HTERT RPE-1 (cell line): ENCODE results near the gene DSN1.

Experiments
- in situ Hi-C: fragments of 300-500 bp; cut with MboI; formaldehyde crosslinking; loops from 4 replicates; pipeline ENCODE4 v1.14.3; 2020; ENCODE audit warnings: low sequenced_read_pairs

The DSN1 gene

DNA sequence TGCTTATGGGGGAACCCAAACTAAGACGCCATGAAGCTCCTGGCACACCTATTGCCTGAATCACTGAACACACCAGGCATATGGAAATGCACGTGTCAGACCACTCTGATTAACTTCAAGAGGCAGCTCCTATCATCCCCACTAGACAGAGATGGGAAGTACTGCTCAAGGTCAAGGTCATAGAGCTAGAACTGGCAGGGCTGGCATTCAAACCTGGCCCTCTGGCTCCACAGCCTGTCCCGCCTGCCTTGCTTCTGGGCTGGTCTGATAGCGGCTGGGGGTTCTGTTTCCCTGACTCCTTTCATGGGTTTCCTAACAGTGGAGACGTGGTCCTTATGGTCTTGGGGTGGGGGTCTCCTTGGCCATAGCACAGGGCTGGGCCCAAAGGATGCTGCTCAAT, 22.6 kb upstream of the DSN1 start:
- in situ Hi-C loops: no loop called here

DNA sequence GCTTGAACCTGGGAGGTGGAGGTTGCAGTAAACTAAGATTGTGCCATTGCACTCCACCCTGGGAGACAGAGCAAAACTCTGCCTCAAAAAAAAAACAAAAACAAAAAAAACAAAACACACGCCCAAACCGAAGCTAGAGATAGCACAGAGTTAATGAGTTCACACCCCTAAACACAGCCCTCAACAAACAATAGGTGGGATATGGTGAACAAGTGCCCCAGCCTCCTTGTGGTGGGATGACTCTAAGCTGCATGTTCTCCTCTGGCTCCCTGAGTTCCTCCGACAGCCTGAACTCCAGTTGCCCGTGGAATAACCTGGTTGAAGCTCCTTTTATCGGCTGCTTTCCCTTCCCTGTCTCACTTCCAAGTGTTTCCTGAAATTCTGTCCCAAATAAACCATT, 22.1 kb upstream of the DSN1 start:
- in situ Hi-C loops: no loop called here

DNA sequence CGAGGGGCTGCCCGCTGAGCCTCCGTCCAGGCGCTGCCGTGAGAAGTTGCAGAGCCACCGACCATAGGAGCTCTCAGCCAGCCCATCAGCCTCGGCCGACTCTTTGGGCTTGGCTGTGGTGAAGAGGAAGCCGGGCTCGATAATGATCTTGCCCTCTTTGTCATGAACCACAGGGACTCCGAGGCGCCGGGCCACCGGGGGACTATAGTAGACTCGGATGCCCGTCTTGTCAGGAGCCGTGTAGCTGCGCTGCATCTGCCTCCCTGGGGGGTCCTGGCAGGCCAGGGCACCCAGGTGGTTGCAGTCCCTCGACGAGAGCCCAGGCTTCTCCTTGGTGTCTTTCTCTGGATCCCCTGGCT, 20.5 kb upstream of the DSN1 start:
- in situ Hi-C loops: no loop called here

DNA sequence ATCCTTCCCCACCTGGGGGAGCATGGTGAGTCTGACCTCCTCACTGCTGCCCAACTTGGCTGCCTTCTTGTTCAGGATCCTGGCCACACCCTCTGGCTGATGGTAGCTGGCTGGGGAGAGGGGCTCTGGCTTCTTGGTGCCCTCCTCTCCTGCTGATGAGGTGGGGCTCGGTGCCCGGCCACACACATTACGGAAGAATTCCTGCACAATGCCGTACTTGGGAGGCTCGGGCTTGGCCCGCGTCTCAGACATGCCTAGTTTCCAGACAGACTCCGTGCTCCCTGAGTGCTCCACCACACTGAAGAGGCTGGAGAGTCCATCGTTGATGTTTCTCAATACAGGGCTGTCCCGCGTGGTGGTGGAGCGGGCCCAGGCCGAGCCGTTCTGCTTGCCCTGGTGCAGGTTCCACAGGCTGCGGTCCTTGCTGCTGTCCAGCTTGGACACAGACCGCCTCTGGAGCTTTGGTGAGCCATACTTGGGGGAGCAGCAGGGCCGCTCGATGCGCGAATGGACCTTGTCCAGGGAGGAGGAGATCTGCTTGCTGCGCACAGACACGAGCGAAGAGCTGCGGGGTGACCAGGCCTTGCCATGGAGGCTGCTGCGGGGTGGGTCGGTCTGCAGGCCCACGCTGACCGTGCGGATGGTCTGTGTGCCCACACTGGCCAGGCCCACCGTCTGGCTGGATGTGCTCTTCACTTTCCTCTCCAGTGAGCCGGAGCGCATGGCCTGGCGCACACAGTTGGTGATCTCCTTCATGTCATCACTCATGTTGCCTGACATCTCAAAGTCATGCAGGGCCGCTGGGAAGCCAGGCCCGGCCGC, 19.9 kb upstream of the DSN1 start:
- in situ Hi-C loops: no loop called here

DNA sequence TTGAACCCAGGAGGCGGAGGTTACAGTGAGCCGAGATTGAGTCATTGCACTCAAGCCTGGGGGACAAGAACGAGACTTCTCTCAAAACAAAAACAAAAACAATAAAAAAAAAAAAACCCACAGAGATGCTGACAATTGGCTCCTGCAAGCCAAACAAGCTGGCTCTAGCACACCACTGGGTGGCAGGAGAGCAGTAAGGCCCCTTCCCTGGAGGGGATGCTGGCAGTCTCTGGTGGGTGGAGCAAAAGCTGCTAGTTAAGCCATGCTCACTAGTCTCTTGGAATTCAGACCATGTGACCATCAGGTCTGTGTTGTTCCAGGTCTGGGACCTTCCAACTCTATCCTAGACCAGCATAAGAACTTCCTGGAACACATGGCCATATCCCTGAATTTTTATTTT, 18.9 kb upstream of the DSN1 start:
- in situ Hi-C loops: no loop called here

DNA sequence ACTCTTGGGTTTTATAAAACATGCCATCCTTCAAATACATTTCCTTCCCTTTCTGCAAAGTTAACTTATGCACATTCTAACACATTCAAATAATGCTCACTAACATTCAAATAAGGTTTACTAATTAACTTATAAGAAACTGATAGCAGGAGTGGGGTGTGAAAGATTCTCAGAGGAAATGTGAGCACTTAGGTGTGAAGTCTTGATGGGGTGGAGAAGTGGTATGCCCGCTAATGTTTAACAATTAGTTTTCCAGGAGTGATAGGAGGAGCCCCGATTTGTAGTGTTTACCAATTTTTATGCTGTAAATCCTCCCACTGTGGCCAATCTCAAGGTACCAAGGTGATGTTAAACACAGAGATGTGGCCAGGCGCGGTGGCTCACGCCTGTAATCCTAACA, 18.3 kb upstream of the DSN1 start:
- in situ Hi-C loops: no loop called here

DNA sequence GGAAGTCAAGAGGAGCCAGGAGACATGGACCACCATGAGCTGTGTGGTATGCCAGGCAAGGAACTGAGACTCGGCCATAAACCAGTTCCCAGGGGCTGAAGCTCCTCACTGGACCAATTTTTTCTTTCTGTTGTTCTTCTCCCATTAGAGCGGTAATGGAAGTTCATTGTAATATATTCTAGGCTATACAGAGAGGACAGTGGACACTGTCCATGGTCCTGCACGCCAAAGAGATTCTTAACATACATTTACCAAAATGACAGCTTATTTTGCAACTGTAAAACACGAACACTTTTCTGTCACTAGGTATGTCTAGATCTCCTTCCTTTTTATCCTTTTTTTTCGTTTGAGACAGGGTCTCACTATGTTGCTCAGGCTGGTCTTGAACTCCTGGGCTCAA, 13.1 kb upstream of the DSN1 start:
- in situ Hi-C loops: no loop called here

DNA sequence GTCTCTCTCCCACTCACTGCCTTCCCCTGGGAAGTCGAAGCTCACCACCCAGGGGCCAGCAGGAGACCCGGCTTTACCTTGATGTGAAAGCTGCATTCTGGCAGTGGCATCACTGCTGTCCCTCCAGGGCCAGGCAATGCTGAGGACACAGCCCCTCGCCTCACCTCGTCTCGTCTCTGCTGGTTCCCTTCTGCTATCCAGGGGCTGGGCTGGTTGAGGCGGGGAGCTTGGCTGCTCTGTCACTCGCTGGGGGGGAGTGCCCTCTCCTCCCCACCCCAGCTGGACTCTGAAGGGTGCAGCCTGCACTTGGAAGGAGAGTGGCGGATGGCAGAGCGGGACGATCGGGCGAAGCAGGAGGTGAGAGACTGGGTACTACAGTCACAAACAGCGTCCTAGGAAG, 12.7 kb upstream of the DSN1 start:
- in situ Hi-C loops: no loop called here

DNA sequence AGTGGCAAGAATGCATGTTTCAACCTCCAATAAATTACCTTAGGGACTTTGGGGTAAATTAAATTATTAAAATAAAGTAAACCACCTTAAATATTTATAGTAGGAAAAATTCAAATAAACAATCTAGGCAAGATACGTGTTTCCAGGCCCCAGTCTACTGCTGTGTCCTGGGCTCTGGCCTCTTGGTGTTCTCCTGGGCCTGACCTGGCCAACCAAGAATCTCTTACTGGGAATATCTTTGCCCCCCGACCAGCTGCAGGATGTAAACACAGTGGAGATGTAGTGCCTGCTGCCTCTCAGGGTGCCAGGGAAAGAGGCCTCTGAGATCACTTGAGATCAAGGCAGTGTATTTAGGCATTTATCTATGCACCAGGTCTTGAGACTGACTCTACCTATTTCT, 11.7 kb upstream of the DSN1 start:
- in situ Hi-C loops: no loop called here

DNA sequence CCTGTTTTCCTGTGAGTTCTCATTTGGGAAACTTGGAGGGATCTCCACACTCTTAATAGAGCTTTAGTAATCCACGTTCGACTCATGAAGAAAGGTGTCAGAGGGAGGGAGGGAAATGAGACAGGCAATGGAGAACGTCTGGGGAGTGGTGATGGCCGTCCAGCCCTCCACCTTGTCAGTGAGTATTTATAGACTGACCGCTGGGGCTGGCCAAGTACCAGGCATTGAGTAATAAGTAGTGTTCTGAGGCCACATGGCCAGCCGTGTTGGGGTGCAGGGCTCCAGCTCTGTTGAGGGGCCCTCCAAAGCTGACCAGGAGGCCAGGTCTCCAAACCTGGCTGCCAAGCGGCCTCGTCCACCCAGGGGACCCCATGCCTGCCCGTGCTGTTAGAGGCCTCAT, 11.3 kb upstream of the DSN1 start:
- in situ Hi-C loops: no loop called here

DNA sequence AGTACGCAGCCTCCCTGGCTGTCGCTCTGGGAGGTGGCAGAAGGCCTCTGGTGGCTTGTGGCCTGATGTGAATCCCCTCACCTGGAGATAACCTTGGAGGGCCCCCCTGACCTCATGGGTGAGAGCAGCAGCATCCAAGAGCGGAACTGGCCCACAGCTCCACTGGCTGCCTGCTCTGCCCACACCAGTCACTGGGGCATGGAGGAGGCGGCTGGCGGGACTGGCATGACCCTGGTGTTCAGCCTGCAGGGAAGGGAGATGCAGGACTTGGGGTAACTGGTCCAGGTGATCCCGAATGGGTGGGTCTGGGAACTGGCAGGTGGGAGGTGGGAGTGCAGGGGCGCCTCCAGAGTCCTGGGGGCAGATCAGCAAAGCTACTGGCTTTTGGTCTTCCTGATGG, 10.6 kb upstream of the DSN1 start:
- in situ Hi-C loops: no loop called here

DNA sequence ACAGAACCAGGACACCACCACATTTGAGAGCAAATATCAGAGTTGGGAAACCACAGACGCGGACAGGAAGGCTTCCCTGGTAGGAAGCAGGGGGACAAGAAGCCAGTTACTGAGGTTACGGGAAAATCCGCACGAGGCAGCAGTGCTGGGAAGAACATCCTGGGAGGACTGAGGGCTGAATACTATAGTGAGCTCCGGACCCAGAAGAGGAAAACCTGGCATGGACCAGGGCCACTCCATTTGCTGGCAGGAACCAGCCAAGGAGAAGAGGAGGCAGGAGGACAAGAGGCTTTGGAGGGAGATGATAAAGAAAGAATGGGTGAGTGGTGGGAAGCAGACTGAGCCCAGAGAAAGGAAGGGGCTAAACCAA, 6.1 kb upstream of the DSN1 start:
- in situ Hi-C loops: no loop called here

DNA sequence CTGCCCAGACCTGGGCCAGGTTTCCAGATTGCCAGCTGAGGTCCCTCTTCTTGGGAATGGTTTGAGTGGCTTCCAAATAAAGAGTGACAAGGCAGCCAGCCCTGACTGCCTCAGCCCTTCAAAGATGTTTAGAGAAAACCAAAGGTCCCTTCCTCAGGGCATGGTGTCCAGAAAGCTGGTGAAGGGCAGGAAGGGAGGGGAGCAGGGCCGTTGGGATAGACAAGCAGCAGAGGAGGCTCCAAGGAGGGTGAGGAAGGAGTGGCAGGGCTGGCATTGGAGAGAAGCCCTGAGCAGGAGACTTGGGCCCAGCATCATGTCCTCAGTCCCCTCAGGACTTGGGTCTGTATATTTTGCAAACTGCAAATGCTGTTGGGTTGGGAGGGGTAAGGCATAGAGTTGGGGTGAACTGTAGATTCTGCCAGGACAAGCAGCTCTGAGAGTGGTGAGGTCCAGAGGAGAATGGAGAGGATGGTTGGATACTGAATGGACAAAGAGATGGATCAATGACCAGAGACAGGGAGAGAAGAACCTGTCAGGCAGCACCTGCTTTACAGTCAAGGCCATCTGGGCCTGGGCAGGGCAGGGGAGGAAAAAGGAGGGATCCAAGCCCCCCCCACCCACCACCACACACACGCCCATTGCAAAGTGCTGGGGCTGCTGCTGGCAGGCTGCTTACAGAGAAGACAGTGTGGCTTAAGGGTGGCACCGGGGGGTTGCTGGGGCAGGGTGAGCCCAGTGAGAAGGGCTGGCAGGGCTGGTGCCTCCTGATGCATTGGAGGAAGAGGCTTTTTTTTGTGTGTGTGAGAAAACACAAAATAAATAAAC, 5.5 kb upstream of the DSN1 start:
- in situ Hi-C loops: no loop called here

DNA sequence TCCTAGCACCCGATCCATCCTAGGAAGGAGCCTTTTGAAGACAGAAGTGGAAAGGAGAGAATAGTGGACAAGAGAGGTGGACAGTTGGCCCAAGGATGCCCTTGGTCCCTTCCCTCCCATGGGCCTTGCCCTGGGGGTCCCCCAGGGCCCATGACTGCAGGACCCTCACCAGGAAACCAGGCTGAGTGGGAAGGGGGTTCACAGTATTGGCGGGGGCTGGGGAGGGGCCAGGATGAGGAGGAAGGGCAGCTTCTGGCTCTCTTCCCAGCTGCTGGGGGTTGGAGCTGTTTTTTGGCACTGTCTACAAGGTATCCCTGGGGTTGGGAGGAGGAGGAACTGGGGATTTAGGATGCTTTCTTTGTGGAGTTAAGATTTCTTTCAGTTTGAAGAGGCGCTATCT, 4.0 kb upstream of the DSN1 start:
- in situ Hi-C loops: no loop called here

DNA sequence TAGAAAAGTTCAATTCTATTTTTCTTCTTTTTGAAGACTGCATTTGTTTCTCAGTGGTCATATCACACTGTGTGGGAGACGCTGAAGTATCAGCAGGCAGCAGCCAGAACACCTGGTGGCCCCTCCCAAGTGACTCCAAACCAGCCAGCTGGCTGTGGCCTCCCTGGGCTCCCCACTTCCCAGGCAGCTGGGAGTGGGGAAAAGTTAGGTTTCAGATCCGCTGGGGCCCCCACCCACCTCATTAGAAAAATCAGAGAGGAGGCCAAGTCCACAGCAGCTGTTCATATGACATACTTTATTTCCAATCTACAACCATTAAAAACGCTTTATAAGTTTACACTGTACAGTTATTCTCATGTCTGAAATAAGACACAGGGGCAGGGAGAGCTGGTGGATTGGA, 3.6 kb upstream of the DSN1 start:
- in situ Hi-C loops: no loop called here

DNA sequence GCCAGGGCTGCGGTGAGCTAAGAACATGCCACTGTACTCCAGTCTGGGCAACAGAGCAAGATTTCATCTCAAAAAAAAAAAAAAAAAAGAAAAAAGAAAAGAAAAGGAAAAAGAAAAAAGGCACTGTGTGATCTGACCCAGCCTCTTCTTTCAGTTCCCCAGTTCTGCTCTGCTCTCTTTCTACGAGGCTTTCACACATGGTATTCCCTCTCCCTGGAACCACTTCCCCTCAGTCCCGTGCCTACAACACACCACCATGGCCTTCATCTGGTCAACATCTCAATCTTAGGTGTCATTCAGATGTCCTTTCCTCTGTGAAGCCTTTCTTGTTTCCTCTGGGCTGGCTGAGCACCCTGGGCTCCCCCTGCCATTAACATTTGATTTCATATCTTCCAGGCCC, 2.3 kb upstream of the DSN1 start:
- in situ Hi-C loops: no loop called here

DNA sequence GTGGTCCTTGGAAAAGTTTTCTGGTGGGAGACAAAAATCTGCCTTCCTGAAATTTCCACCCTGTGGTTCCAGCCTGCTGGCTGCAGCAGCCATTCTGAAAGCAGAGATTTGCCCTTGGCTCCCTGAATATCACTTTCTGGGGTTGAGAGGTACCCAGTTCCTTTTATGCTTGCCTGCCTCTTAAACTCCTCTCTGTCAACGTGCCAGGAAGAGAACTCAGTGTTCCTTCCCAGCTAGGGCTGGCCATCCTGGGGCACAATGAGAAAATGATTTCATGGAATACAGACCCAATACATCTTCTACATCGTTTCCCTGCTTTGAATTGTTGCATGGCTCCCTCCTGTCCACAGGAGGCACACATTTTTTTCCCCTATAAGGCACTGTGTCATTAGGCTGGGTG, 1.6 kb upstream of the DSN1 start:
- in situ Hi-C loops: no loop called here

DNA sequence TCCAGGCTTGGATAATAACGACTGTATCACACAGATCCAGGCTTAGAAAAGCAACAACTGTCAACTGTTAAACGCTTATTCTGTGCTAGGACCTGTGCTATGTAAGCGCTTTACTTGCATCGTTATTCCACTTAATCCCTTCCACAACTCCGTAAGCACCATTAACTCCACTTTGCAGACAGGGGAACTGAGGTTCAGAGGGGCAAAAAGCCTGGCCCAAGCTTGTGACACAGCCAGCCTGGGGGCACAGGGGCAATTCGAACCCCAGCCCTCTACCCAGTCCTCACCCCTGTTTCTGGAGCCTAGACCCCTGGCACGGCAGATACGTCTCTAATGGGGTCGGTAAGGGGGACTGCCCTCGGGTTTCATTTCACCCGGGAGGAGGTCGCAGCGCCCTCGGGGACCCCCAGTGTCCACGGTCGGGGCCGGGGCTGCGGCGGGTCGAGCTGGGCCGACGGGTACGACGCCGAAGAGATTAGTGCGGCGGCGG, 411 bp downstream of the DSN1 start:
- in situ Hi-C loops: no loop called here

DNA sequence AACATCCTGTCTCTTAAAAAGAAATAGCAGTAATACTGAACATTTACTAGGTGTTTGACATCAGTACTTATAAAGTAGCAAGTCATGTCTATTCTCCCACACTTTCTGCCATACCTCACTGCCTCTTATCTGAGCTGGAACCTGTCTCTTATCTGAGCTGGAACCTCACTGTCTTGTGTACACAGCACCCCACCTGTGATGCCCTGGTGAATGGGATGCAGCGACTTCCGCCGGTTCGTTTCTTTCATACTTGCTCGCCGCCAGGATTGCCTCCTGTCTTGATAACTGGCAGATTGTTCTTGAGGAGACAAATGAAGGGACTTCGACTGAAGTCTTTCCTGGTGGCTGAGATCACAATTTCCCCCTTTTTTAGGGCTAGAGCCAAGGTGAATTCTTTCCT, 2.9 kb downstream of the DSN1 start:
- in situ Hi-C loops: no loop called here

DNA sequence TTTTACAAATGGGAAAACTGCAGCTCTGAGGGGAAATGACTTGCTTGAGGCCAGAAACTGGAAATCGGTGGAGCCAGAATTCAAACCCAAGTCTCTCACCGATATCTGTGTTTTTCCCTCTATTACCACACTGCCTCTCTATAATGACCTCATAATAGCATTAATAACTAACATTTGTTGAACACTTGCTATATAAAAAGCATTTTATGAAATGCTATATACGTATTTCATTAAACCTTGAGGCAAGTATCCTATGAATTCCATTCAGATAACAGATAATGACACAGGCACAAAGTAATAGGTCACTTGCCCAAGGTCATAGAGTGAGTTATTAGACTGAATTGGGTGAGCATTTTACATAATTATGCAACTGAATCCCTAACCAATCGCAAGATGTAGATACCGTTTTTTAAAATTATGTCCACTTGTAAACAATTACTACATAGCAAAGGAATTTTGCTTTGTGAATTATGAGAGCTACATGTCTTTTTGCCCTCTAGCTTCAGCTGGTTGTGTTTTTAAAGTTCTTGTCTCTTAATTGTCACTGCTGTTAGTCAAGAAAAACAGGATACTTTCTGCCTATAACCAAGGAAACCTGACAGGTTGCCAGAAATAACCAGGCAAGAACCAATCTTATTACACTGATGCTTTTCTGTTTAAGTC, 4.7 kb downstream of the DSN1 start:
- in situ Hi-C loops: no loop called here

DNA sequence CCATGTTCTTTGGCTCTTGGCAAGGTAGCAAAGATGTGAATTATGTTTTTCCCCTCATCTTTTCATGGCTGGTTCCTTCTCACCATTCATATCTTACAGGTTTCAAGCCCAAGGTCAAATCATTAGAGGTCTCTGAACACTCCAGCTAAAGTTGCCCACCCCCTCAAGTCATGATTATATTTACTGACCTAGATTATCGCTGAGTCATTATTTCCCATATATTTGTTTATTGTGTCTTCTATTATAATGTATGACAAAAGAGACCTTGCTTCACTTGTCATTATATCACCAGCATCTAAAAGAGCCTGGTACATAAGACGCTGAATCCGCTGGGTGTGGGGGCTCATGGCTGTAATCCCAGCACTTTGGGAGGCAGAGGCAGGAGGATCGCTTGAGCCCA, 12.4 kb downstream of the DSN1 start:
- in situ Hi-C loops: no loop called here

DNA sequence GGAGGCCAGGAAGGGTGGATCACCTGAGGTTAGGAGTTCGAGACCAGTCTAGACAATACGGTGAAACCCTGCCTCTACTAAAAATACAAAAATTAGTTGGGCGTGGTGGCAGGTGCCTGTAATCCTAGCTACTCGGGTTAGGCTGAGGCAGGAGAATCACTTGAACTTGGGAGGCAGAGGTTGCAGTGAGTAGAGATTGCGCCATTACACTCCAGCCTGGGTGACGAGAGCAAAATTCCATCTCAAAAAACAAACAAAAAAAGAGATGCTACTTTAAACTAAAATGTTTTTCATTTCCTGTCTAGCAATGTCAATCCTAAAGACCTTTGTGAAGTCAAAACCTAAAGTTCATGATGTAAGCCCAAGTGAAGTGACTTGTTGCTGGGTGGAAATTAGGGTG, 12.9 kb downstream of the DSN1 start:
- in situ Hi-C loops: no loop called here
